A549 (cell line): ENCODE data around the gene EIF4E. TPM values are rescaled to one million over a fixed set of nuclear protein-coding genes. Genes with fewer than 3 reads are reported as not detected.
"Not testable (repeated sequence)": the region's sequence is repeated elsewhere in the genome, so short reads cannot be mapped to it uniquely, and the experiment has no call there.

Experiments
- ATAC-seq, 2 experiments: fragments of 200-7000 bp in 1 of 2; fragments of >200 bp in 1 of 2; cut with Nextera tagmentation in 1 of 2; cut with Tn5 transposase in 1 of 2; 3 replicates each; pipeline versions ENCODE4 v1.8.0 to v1.9.1; 2018 to 2020; ENCODE audit warnings: mild to moderate bottlenecking in 1 of 2, moderate library complexity in 1 of 2
- CTCF ChIA-PET: fragments of 300-600 bp; sonication (Branson Sonifier 250); formaldehyde crosslinking; extraction: SDS; loops from one replicate; lab custom pipeline; 2021; ENCODE audit warnings: antibody characterized with exemption, inconsistent platforms; lab: Yijun Ruan, JAX
- POLR2A ChIA-PET: fragments of 350-600 bp; formaldehyde crosslinking; extraction: SDS; loops from one replicate; lab custom pipeline; 2021; ENCODE audit warnings: antibody characterized with exemption, inconsistent platforms; lab: Yijun Ruan, JAX
- DNase-seq, 2 experiments: peaks; one replicate each; pipeline versions ENCODE4 v3.0.0 to v3.0.0-alpha.2; 2011 to 2016; ENCODE audit warnings: low read depth in 1 of 2, low spot score in 1 of 2
- FAIRE-seq: peaks from 2 replicates; lab custom pipeline; 2011; peaks lifted over from hg19 to GRCh38; lab: Jason Lieb, UNC
- H3K27ac ChIP-seq, 2 experiments: fragments of >200 bp; sonication (Bioruptor Twin); formaldehyde crosslinking; 3 replicates each; pipeline ENCODE4 v1.5.1; 2016 to 2017
- H3K4me1 ChIP-seq: fragments of >200 bp; sonication (Bioruptor Twin); formaldehyde crosslinking; 3 replicates; pipeline ENCODE4 v1.6.1; 2016
- H3K4me2 ChIP-seq: fragments of >200 bp; sonication (Bioruptor Twin); formaldehyde crosslinking; 3 replicates; pipeline ENCODE4 v1.6.1; 2016
- H3K4me3 ChIP-seq: fragments of >200 bp; sonication (Bioruptor Twin); formaldehyde crosslinking; 3 replicates; pipeline ENCODE4 v1.5.1; 2016
- H3K9me3 ChIP-seq: fragments of >200 bp; sonication (Bioruptor Twin); formaldehyde crosslinking; 3 replicates; pipeline ENCODE4 v1.6.1; 2016
- ATOH8 ChIP-seq: fragments of 250-450 bp; sonication (Bioruptor Pico); IDR thresholded peaks from 2 replicates; pipeline ENCODE4 v1.5.0; 2020; ENCODE audit warnings: low read depth, mild to moderate bottlenecking, moderate library complexity
- CBX8 ChIP-seq: fragments of 200-600 bp; sonication (generic); IDR thresholded peaks from 2 replicates; pipeline ENCODE4 v1.6.1; 2016
- CEBPB ChIP-seq, 2 experiments: fragments of >200 bp in 1 of 2; sonication (Bioruptor Twin) in 1 of 2; formaldehyde crosslinking in 1 of 2; IDR thresholded peaks; 2 replicates each; pipeline ENCODE4 v1.6.1; 2012 to 2016
- CHD4 ChIP-seq: fragments of 200-600 bp; sonication (generic); IDR thresholded peaks from 2 replicates; pipeline ENCODE4 v1.6.1; 2016; ENCODE audit warnings: antibody characterized with exemption, mild to moderate bottlenecking, borderline replicate concordance
- FOSB ChIP-seq: fragments of 250-450 bp; sonication (Bioruptor Pico); IDR thresholded peaks from 2 replicates; pipeline ENCODE4 v1.5.0; 2020; ENCODE audit warnings: mild to moderate bottlenecking, moderate library complexity
- HOXA7 ChIP-seq: fragments of 250-450 bp; sonication (Bioruptor Pico); IDR thresholded peaks from 2 replicates; pipeline ENCODE4 v1.5.0; 2020; ENCODE audit warnings: mild to moderate bottlenecking, moderate library complexity
- HOXB5 ChIP-seq: fragments of 250-450 bp; sonication (Bioruptor Pico); IDR thresholded peaks from 2 replicates; pipeline ENCODE4 v1.5.0; 2020; ENCODE audit warnings: mild to moderate bottlenecking, moderate library complexity
- JUN ChIP-seq, 2 experiments: fragments of >200 bp; sonication (Bioruptor Twin); formaldehyde crosslinking; IDR thresholded peaks; 2 replicates in 1 of 2; 3 replicates in 1 of 2; pipeline ENCODE4 v1.6.1; 2016 to 2017
- JUNB ChIP-seq: fragments of >200 bp; sonication (Bioruptor Twin); formaldehyde crosslinking; IDR thresholded peaks from 2 replicates; pipeline ENCODE4 v1.6.1; 2016
- MAFK ChIP-seq: fragments of 450-650 bp; IDR thresholded peaks from 2 replicates; pipeline ENCODE4 v1.6.1; 2014; ENCODE audit not compliant: partially characterized antibody
- MAX ChIP-seq: IDR thresholded peaks from 2 replicates; pipeline ENCODE4 v1.6.1; 2012
- MYC ChIP-seq: IDR thresholded peaks from 2 replicates; pipeline ENCODE4 v1.6.1; 2012; ENCODE audit warnings: mild to moderate bottlenecking, inconsistent platforms, low read length, improper control_type of control experiment, borderline replicate concordance
- NFE2L2 ChIP-seq: fragments of 150-350 bp; conservative IDR thresholded peaks from 2 replicates; pipeline ENCODE4 v1.6.1; 2014; ENCODE audit warnings: low read length
- NPAS2 ChIP-seq: fragments of 250-450 bp; sonication (Bioruptor Pico); IDR thresholded peaks from 2 replicates; pipeline ENCODE4 v1.8.0; 2022; ENCODE audit warnings: mild to moderate bottlenecking, moderate library complexity, borderline replicate concordance
- RAD21 ChIP-seq, 2 experiments: fragments of >200 bp in 1 of 2; sonication (Bioruptor Twin) in 1 of 2; formaldehyde crosslinking in 1 of 2; IDR thresholded peaks in 1 of 2; conservative IDR thresholded peaks in 1 of 2; 2 replicates in 1 of 2; 3 replicates in 1 of 2; pipeline ENCODE4 v1.6.1; 2012 to 2018; ENCODE audit warnings: inconsistent platforms in 1 of 2
- REST ChIP-seq: fragments of 200-600 bp; sonication (generic); IDR thresholded peaks from 2 replicates; pipeline ENCODE4 v1.6.1; 2016; ENCODE audit warnings: antibody characterized with exemption, mild to moderate bottlenecking, moderate library complexity
- RNF2 ChIP-seq: fragments of 200-600 bp; sonication (generic); IDR thresholded peaks from 2 replicates; pipeline ENCODE4 v1.6.1; 2016; ENCODE audit warnings: low read depth, mild to moderate bottlenecking, antibody characterized with exemption, moderate library complexity, borderline replicate concordance
- ZC3H11A ChIP-seq: fragments of 450-650 bp; IDR thresholded peaks from 2 replicates; pipeline ENCODE4 v1.6.1; 2014; ENCODE audit warnings: antibody characterized with exemption, mild to moderate bottlenecking
- ZNF302 ChIP-seq: fragments of 250-450 bp; sonication (Bioruptor Pico); IDR thresholded peaks from 2 replicates; pipeline ENCODE4 v1.9.0; 2021; ENCODE audit warnings: inconsistent platforms, mild to moderate bottlenecking, moderate library complexity
- ZSCAN20 ChIP-seq: fragments of 250-450 bp; sonication (Bioruptor Pico); IDR thresholded peaks from 2 replicates; pipeline ENCODE4 v1.8.0; 2022; ENCODE audit warnings: mild to moderate bottlenecking, moderate library complexity
- WGBS: methylation state at CpG from one replicate; pipeline ENCODE4 v1.1.6; 2017; ENCODE audit errors: missing lambda C conversion rate; 5-methylcytosine and 5-hydroxymethylcytosine counted together
- polyA plus RNA-seq, 4 experiments: library from polyadenylated mRNA; depleted of rRNA in 3 of 4; stranded (reverse); fragments of >200 nt; fragmentation: RNase III in 1 of 4; extraction: RNeasy Plus Mini Kit Qiagen cat#74134 plus additional on column Dnase treatment in 1 of 4; gene quantifications; 2 replicates in 3 of 4; 3 replicates in 1 of 4; pipeline ENCODE4 v1.2.3, GENCODE V29; 2011 to 2017

The EIF4E gene
- polyA plus RNA-seq, 2 of the 4 experiments (the other 2 are of a cell fraction), result 147 to 165 TPM

- DNase-seq (no peak), ATAC-seq (no peak), FAIRE-seq (no peak)
- Histone ChIP-seq H3K4me2 (no peak overlapping the region), H3K27ac (no peak overlapping the region), H3K9me3 (no peaks in the 10 kb centered on the region), H3K4me1 (no peaks in the 10 kb centered on the region), H3K4me3 (no peak overlapping the region)
- TF ChIP-seq ZC3H11A, result no peak
- TF ChIP-seq HOXA7 (CRISPR knock-in tag), result no peak
- TF ChIP-seq ATOH8 (CRISPR knock-in tag), result no peak
- TF ChIP-seq RNF2, result no peak
- no peak for TF ChIP-seq MYC
- no peak for TF ChIP-seq ZNF302 (CRISPR knock-in tag)
- TF ChIP-seq MAX, result no peak
- no peak for TF ChIP-seq MAFK
- no peak for TF ChIP-seq ZSCAN20
- TF ChIP-seq RAD21 (conservative IDR thresholded peaks at IDR 0.05 in 1 of 2, IDR thresholded peaks at IDR 0.05 in 1 of 2), result no peak
- no peak for TF ChIP-seq REST
- no peak for TF ChIP-seq JUNB
- TF ChIP-seq JUN (IDR thresholded peaks at IDR 0.05), result no peak
- no peak for TF ChIP-seq CBX8
- TF ChIP-seq HOXB5 (CRISPR knock-in tag), result no peak
- no peak for TF ChIP-seq CHD4
- no peak for TF ChIP-seq NFE2L2
- TF ChIP-seq NPAS2, result no peak
- ChIA-PET CTCF (no interaction called here), POLR2A (no interaction called here)
Observed at GRCh38 chr4:98879515-98879914, 49.4 kb downstream of the EIF4E start.

GRCh38 chr4:98873059-98873458 is 55.9 kb downstream of the EIF4E start:
- no peak overlapping the region for H3K4me2 ChIP-seq
- H3K9me3 ChIP-seq, result no peaks in the 10 kb centered on the region
- H3K4me1 ChIP-seq, result 0 out of 3 replicates have a peak, but pooled peaks cover 5% of the 10 kb centered on the region
- no peak for DNase-seq
- ATAC-seq, result no peak
- FAIRE-seq, result no peak
- no peak for TF ChIP-seq CEBPB (IDR thresholded peaks at IDR 0.05)
- TF ChIP-seq FOSB (CRISPR knock-in tag), result no peak
- TF ChIP-seq MAFK, result peak; percentile 82
- 98% methylated on average over 2 of the region's 2 CpGs for WGBS
- H3K4me3 ChIP-seq, result no peak overlapping the region
- no peak overlapping the region for H3K27ac ChIP-seq
- ChIA-PET CTCF (no interaction called here), POLR2A (no interaction called here)

GRCh38 chr4:98872120-98872906 is 56.6 kb downstream of the EIF4E start:
- ATAC-seq, FAIRE-seq, H3K27ac ChIP-seq, DNase-seq, H3K9me3 ChIP-seq, POLR2A ChIA-PET, H3K4me2 ChIP-seq, H3K4me1 ChIP-seq, H3K4me3 ChIP-seq: not testable (repeated sequence)
- 68% methylated on average over 3 of the region's 3 CpGs for WGBS
- CTCF ChIA-PET, result interaction anchor here (2.1 kb wide), 1 partner anchor 405 kb away, joined by 6 read pairs; no protein-coding TSS in a partner anchor
